GM18502 (cell line): Measurements from ENCODE around the gene VIM.

ENCODE experiments used
- ATAC-seq: cut with Tn5 transposase; IDR thresholded peaks from one replicate; pipeline ENCODE4 v1.9.1; 2021; ENCODE audit warnings: mild to moderate bottlenecking; ENCODE audit not compliant: unreplicated experiment, poor library complexity

The VIM gene

GRCh38 chr10:17228091-17229015 is at the start of gene VIM:
Gene VIM (plus strand): TSS chr10:17228241. CDS start chr10:17229423, 1,182 bp downstream.
- peak; percentile 39 for ATAC-seq

GRCh38 chr10:17179002-17179401 is 49.0 kb upstream of the VIM start:
- no peak for ATAC-seq

- no peak for ATAC-seq
Observed at GRCh38 chr10:17181110-17181509, 46.9 kb upstream of the VIM start.

GRCh38 chr10:17181751-17182150 is 46.3 kb upstream of the VIM start:
- ATAC-seq: no peak

- ATAC-seq: no peak
Observed at GRCh38 chr10:17183110-17183509, 44.9 kb upstream of the VIM start.

- no peak for ATAC-seq
Observed at GRCh38 chr10:17185873-17186272, 42.2 kb upstream of the VIM start.

- no peak for ATAC-seq
Observed at GRCh38 chr10:17188644-17189172, 39.3 kb upstream of the VIM start.

GRCh38 chr10:17190602-17191001 is 37.4 kb upstream of the VIM start:
- ATAC-seq: no peak

- no peak for ATAC-seq
Observed at GRCh38 chr10:17195083-17195482, 33.0 kb upstream of the VIM start.

- ATAC-seq: no peak
Observed at GRCh38 chr10:17196045-17196444, 32.0 kb upstream of the VIM start.

GRCh38 chr10:17196573-17196972 is 31.5 kb upstream of the VIM start:
- ATAC-seq: no peak

GRCh38 chr10:17199351-17199804 is 28.7 kb upstream of the VIM start:
- no peak for ATAC-seq

- ATAC-seq: no peak
Observed at GRCh38 chr10:17200001-17200911, 27.8 kb upstream of the VIM start.

- peak; percentile 97 for ATAC-seq
Observed at GRCh38 chr10:17200912-17201793, 26.9 kb upstream of the VIM start, which contains the start of gene TRDMT1. Gene TRDMT1 (minus strand): TSS chr10:17201672. CDS start chr10:17201634, 38 bp downstream.

GRCh38 chr10:17201794-17202116 is 26.3 kb upstream of the VIM start:
- ATAC-seq: peak; percentile 2

- ATAC-seq: no peak
Observed at GRCh38 chr10:17202506-17202905, 25.5 kb upstream of the VIM start.

GRCh38 chr10:17202999-17203398 is 25.0 kb upstream of the VIM start:
- ATAC-seq: no peak

- ATAC-seq: no peak
Observed at GRCh38 chr10:17203416-17203815, 24.6 kb upstream of the VIM start.

GRCh38 chr10:17206210-17206709 is 21.8 kb upstream of the VIM start:
- ATAC-seq: no peak

- ATAC-seq: no peak
Observed at GRCh38 chr10:17208476-17208875, 19.6 kb upstream of the VIM start.
